ENCODE data around the gene SLC25A26. TPM values are rescaled to one million over a fixed set of nuclear protein-coding genes. Genes with fewer than 3 reads are reported as not detected.
A peak's percentile ranks its signal among the peaks of the same experiment; 100 is the strongest.

Gene SLC25A26
- total and polyA plus RNA-seq, 2 of the 13 experiments (the other 11 are each of a cell fraction or from before 2014, with no cell fraction given) = 23.1 to 32.7 TPM

DNA sequence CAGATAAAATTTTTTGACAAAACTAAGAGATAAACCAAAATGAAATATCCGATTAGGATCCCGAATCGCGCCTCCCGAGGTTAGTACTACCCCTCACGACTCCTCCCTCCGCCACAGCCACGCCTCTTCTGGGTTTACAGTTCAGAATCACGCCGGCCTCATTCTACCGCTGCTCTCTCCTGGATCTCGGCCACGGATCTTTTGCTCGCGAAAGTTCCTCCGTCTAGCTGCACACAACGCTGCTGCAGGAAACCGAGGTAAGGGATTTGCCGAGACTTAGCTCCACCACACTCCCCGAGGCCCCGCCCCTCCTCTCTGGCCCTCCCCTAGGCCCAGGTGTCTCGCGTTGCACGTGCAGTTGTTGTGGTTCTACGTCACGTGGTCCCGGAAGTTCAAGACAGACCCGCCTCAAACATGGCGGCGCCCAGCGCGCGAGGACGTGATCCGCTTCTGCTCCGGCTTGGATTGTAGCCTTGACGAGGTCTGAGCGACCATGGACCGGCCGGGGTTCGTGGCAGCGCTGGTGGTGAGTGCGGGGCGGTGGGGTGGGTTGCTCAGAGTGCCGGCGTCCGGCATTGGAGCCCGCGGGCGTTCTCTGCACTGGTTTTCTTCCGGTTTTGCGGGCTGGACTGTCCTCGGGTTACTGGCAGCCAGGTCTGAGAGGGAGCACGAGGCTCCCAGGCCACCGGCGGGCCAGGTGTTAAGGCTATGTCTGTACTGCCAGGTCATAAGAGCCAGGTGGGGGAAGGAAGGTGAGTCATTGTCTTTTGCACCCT lies at the start of gene SLC25A26 (continued):
- TF ChIP-seq, protein P1, sequence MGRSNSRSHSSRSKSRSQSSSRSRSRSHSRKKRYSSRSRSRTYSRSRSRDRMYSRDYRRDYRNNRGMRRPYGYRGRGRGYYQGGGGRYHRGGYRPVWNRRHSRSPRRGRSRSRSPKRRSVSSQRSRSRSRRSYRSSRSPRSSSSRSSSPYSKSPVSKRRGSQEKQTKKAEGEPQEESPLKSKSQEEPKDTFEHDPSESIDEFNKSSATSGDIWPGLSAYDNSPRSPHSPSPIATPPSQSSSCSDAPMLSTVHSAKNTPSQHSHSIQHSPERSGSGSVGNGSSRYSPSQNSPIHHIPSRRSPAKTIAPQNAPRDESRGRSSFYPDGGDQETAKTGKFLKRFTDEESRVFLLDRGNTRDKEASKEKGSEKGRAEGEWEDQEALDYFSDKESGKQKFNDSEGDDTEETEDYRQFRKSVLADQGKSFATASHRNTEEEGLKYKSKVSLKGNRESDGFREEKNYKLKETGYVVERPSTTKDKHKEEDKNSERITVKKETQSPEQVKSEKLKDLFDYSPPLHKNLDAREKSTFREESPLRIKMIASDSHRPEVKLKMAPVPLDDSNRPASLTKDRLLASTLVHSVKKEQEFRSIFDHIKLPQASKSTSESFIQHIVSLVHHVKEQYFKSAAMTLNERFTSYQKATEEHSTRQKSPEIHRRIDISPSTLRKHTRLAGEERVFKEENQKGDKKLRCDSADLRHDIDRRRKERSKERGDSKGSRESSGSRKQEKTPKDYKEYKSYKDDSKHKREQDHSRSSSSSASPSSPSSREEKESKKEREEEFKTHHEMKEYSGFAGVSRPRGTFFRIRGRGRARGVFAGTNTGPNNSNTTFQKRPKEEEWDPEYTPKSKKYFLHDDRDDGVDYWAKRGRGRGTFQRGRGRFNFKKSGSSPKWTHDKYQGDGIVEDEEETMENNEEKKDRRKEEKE (IDR thresholded peaks at IDR 0.05) = no peak
- TF ChIP-seq NFATC3 (CRISPR knock-in tag; IDR thresholded peaks at IDR 0.05) (no peak), RNF2 (conservative IDR thresholded peaks at IDR 0.05; ENCODE audit: low read depth) (0 out of 2 replicates have a peak, but pooled peaks have one; percentile 38), SMARCE1 (IDR thresholded peaks at IDR 0.05; ENCODE audit: borderline replicate concordance) (no peak), EP300 (IDR thresholded peaks at IDR 0.05; ENCODE audit: low read depth in 2 of 2, low read length in 2 of 2) (no peak), EP300 (CRISPR knock-in tag; IDR thresholded peaks at IDR 0.05; ENCODE audit: borderline replicate concordance) (no peak), U2AF1 (optimal IDR thresholded peaks at IDR 0.05; ENCODE audit: low read depth, low read length) (no peak), THAP11 (CRISPR knock-in tag; IDR thresholded peaks at IDR 0.05) (peak; percentile 85), ZNF501 (CRISPR knock-in tag; IDR thresholded peaks at IDR 0.05) (peak; percentile 92), ZNF891 (CRISPR knock-in tag; IDR thresholded peaks at IDR 0.05) (peak; percentile 86; the same call in 1 of the 2 replicates), ZNF3 (CRISPR knock-in tag; IDR thresholded peaks at IDR 0.05) (no peak)
- TF ChIP-seq, protein P2, sequence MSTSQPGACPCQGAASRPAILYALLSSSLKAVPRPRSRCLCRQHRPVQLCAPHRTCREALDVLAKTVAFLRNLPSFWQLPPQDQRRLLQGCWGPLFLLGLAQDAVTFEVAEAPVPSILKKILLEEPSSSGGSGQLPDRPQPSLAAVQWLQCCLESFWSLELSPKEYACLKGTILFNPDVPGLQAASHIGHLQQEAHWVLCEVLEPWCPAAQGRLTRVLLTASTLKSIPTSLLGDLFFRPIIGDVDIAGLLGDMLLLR (CRISPR knock-in tag; IDR thresholded peaks at IDR 0.05) = peak; percentile 99
- TF ChIP-seq, protein P3, sequence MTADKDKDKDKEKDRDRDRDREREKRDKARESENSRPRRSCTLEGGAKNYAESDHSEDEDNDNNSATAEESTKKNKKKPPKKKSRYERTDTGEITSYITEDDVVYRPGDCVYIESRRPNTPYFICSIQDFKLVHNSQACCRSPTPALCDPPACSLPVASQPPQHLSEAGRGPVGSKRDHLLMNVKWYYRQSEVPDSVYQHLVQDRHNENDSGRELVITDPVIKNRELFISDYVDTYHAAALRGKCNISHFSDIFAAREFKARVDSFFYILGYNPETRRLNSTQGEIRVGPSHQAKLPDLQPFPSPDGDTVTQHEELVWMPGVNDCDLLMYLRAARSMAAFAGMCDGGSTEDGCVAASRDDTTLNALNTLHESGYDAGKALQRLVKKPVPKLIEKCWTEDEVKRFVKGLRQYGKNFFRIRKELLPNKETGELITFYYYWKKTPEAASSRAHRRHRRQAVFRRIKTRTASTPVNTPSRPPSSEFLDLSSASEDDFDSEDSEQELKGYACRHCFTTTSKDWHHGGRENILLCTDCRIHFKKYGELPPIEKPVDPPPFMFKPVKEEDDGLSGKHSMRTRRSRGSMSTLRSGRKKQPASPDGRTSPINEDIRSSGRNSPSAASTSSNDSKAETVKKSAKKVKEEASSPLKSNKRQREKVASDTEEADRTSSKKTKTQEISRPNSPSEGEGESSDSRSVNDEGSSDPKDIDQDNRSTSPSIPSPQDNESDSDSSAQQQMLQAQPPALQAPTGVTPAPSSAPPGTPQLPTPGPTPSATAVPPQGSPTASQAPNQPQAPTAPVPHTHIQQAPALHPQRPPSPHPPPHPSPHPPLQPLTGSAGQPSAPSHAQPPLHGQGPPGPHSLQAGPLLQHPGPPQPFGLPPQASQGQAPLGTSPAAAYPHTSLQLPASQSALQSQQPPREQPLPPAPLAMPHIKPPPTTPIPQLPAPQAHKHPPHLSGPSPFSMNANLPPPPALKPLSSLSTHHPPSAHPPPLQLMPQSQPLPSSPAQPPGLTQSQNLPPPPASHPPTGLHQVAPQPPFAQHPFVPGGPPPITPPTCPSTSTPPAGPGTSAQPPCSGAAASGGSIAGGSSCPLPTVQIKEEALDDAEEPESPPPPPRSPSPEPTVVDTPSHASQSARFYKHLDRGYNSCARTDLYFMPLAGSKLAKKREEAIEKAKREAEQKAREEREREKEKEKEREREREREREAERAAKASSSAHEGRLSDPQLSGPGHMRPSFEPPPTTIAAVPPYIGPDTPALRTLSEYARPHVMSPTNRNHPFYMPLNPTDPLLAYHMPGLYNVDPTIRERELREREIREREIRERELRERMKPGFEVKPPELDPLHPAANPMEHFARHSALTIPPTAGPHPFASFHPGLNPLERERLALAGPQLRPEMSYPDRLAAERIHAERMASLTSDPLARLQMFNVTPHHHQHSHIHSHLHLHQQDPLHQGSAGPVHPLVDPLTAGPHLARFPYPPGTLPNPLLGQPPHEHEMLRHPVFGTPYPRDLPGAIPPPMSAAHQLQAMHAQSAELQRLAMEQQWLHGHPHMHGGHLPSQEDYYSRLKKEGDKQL (CRISPR knock-in tag; IDR thresholded peaks at IDR 0.05; ENCODE audit: low read depth) = no peak
- TF ChIP-seq, protein P4, sequence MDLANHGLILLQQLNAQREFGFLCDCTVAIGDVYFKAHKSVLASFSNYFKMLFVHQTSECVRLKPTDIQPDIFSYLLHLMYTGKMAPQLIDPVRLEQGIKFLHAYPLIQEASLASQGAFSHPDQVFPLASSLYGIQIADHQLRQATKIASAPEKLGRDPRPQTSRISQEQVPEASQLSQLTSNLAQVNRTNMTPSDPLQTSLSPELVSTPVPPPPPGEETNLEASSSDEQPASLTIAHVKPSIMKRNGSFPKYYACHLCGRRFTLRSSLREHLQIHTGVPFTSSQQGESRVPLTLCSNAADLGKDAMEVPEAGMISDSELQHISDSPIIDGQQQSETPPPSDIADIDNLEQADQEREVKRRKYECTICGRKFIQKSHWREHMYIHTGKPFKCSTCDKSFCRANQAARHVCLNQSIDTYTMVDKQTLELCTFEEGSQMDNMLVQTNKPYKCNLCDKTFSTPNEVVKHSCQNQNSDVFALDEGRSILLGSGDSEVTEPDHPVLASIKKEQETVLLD (CRISPR knock-in tag; IDR thresholded peaks at IDR 0.05; ENCODE audit: low read depth) = peak; percentile 48; the same call in 1 of the 2 replicates
- TF ChIP-seq, protein P5, sequence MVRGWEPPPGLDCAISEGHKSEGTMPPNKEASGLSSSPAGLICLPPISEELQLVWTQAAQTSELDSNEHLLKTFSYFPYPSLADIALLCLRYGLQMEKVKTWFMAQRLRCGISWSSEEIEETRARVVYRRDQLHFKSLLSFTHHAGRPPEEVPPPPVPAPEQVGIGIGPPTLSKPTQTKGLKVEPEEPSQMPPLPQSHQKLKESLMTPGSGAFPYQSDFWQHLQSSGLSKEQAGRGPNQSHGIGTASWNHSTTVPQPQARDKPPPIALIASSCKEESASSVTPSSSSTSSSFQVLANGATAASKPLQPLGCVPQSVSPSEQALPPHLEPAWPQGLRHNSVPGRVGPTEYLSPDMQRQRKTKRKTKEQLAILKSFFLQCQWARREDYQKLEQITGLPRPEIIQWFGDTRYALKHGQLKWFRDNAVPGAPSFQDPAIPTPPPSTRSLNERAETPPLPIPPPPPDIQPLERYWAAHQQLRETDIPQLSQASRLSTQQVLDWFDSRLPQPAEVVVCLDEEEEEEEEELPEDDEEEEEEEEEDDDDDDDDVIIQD (CRISPR knock-in tag; IDR thresholded peaks at IDR 0.05; ENCODE audit: low read depth) = 0 out of 2 replicates have a peak, but pooled peaks have one; percentile 35
